T-helper 17 cell (primary cell): Measurements from ENCODE around the gene GPR26. TPM values are rescaled to one million over a fixed set of nuclear protein-coding genes. Genes with fewer than 3 reads are reported as not detected.
"Not testable (repeated sequence)": the region's sequence is repeated elsewhere in the genome, so short reads cannot be mapped to it uniquely, and the experiment has no call there.

Experiments
- ATAC-seq: fragments of 150-1000 bp; cut with Tn5 transposase; 2 replicates; pipeline ENCODE4 v1.10.0; 2021; ENCODE audit warnings: mild to moderate bottlenecking, moderate library complexity
- DNase-seq, 3 donors: peaks; one replicate each; pipeline versions ENCODE4 v3.0.0 to v3.0.0-alpha.2; 2020 to 2021
- H3K9me3 ChIP-seq: one replicate; pipeline ENCODE4 v1.7.0; 2013; ENCODE audit warnings: low read length, mild to moderate bottlenecking; ENCODE audit not compliant: control insufficient read depth, poor library complexity, severe bottlenecking
- H3K27ac Mint-ChIP-seq: one replicate; pipeline ENCODE4 v1.8.0; 2022; ENCODE audit warnings: mild to moderate bottlenecking, moderate library complexity, mixed read lengths
- H3K27me3 Mint-ChIP-seq: one replicate; pipeline ENCODE4 v1.8.0; 2022; ENCODE audit warnings: mixed read lengths
- H3K36me3 Mint-ChIP-seq: one replicate; pipeline ENCODE4 v1.8.0; 2022; ENCODE audit warnings: low read depth, mixed read lengths
- H3K4me1 Mint-ChIP-seq: one replicate; pipeline ENCODE4 v1.8.0; 2022; ENCODE audit warnings: mild to moderate bottlenecking, mixed read lengths
- H3K4me3 Mint-ChIP-seq: one replicate; pipeline ENCODE4 v1.8.0; 2022; ENCODE audit warnings: mild to moderate bottlenecking, moderate library complexity, mixed read lengths
- total RNA-seq, 4 donors: library from RNA in 2 of 4; stranded (reverse) in 2 of 4; gene quantifications; one replicate each; pipeline ENCODE4 v1.2.3 and lab custom pipeline; 2022 to 2026

The GPR26 gene
- total RNA-seq, 2 donors from 2014 or later: not detected

GRCh38 chr10:123736917-123737316 lies 70.8 kb downstream of the GPR26 start:
- not testable (repeated sequence) for H3K36me3 Mint-ChIP-seq, H3K9me3 ChIP-seq, ATAC-seq, DNase-seq, H3K27ac Mint-ChIP-seq, H3K4me3 Mint-ChIP-seq, H3K4me1 Mint-ChIP-seq
- H3K27me3 Mint-ChIP-seq: peaks cover 16% of the 10 kb centered on the region

- DNase-seq: no peak
- no peaks in the 10 kb centered on the region for H3K9me3 ChIP-seq
- Mint-ChIP-seq H3K36me3 (peaks cover 2% of the 10 kb centered on the region), H3K4me3 (no peak overlapping the region), H3K27ac (no peak overlapping the region), H3K27me3 (peaks cover 23% of the 10 kb centered on the region), H3K4me1 (no peaks in the 10 kb centered on the region)
- no peak for ATAC-seq
Observed at GRCh38 chr10:123741146-123741545, 75.0 kb downstream of the GPR26 start.

- Mint-ChIP-seq H3K4me3 (no peak overlapping the region), H3K36me3 (peaks cover 2% of the 10 kb centered on the region)
- no peak for DNase-seq
Observed at GRCh38 chr10:123741711-123742110, 75.6 kb downstream of the GPR26 start.

GRCh38 chr10:123742751-123743440 lies 76.7 kb downstream of the GPR26 start:
- H3K9me3 ChIP-seq: no peaks in the 10 kb centered on the region
- Mint-ChIP-seq H3K4me3 (no peak overlapping the region), H3K27me3 (peaks cover 30% of the 10 kb centered on the region), H3K36me3 (peaks cover 2% of the 10 kb centered on the region), H3K4me1 (no peaks in the 10 kb centered on the region), H3K27ac (no peak overlapping the region)
- DNase-seq (no peak), ATAC-seq (no peak)

More at GRCh38 chr10:123741711-123742110, 75.6 kb downstream of the GPR26 start:
- Mint-ChIP-seq H3K27ac (no peak overlapping the region), H3K27me3 (peaks cover 27% of the 10 kb centered on the region), H3K4me1 (no peaks in the 10 kb centered on the region)
- no peak for ATAC-seq
- no peaks in the 10 kb centered on the region for H3K9me3 ChIP-seq

GRCh38 chr10:123743441-123744223 lies 77.5 kb downstream of the GPR26 start:
- no peaks in the 10 kb centered on the region for H3K9me3 ChIP-seq
- peaks cover 2% of the 10 kb centered on the region for H3K36me3 Mint-ChIP-seq
- no peak overlapping the region for H3K27ac Mint-ChIP-seq
- DNase-seq: no peak
- peaks cover 28% of the 10 kb centered on the region for H3K27me3 Mint-ChIP-seq
- H3K4me3 Mint-ChIP-seq: no peak overlapping the region
- no peak for ATAC-seq
- H3K4me1 Mint-ChIP-seq: no peaks in the 10 kb centered on the region

DNA sequence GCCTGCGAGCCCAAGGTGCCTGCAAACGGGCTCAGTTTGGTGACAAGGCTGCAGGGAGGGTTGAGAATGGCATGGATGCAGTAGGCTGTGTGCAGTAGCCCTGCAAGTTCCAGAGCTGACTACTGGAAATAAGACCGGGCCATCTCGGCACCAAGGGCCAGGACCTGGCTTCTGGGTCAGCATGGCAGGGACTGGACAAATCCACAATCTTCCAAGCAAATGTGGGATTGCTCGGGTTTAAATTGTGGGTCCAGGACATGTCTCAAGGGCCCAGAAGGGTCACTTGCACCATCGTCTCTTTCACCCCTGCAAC lies 78.0 kb downstream of the GPR26 start:
- no peak overlapping the region for H3K27ac Mint-ChIP-seq
- H3K9me3 ChIP-seq: no peaks in the 10 kb centered on the region
- no peaks in the 10 kb centered on the region for H3K4me1 Mint-ChIP-seq
- ATAC-seq (no peak), DNase-seq (no peak)
- peaks cover 23% of the 10 kb centered on the region for H3K27me3 Mint-ChIP-seq
- no peak overlapping the region for H3K4me3 Mint-ChIP-seq
- H3K36me3 Mint-ChIP-seq: peaks cover 2% of the 10 kb centered on the region

Other genes with a start within 250 kb of the GPR26 start
- gene CPXM2, start 225.5 kb downstream of the GPR26 start, total RNA-seq: under 1 TPM in 1 of 2 donors, not detected in 1; 0.18 TPM